Hepatocyte (in vitro differentiated cells): ENCODE results near the gene SRBD1. TPM values are rescaled to one million over a fixed set of nuclear protein-coding genes. Genes with fewer than 3 reads are reported as not detected.

ENCODE experiments used
- DNase-seq: peaks from one replicate; pipeline ENCODE4 v3.0.0-alpha.2; 2016; ENCODE audit warnings: low spot score
- H2AFZ ChIP-seq: fragments of 200-600 bp; sonication (generic); 2 replicates; pipeline ENCODE4 v1.6.0; 2016; ENCODE audit warnings: antibody characterized with exemption, mild to moderate bottlenecking
- H3K27ac ChIP-seq: fragments of 200-600 bp; sonication (generic); 2 replicates; pipeline ENCODE4 v1.5.1; 2016; ENCODE audit warnings: mild to moderate bottlenecking
- H3K27me3 ChIP-seq: fragments of 200-600 bp; sonication (generic); 2 replicates; pipeline ENCODE4 v1.6.1; 2016
- H3K36me3 ChIP-seq: fragments of 200-600 bp; sonication (generic); replicated peaks from 2 replicates; pipeline ENCODE4 v1.5.1; 2016; ENCODE audit warnings: low read depth; ENCODE audit not compliant: insufficient read depth
- H3K4me1 ChIP-seq: fragments of 200-600 bp; sonication (generic); 2 replicates; pipeline ENCODE4 v1.5.1; 2016; ENCODE audit warnings: mild to moderate bottlenecking, moderate library complexity; ENCODE audit not compliant: insufficient read depth
- H3K4me2 ChIP-seq: fragments of 200-600 bp; sonication (generic); 2 replicates; pipeline ENCODE4 v1.6.0; 2016
- H3K4me3 ChIP-seq: fragments of 200-600 bp; sonication (generic); 2 replicates; pipeline ENCODE4 v1.5.1; 2016; ENCODE audit warnings: mild to moderate bottlenecking
- H3K79me2 ChIP-seq: fragments of 200-600 bp; sonication (generic); 2 replicates; pipeline ENCODE4 v1.6.0; 2017; ENCODE audit warnings: mild to moderate bottlenecking
- H3K9me2 ChIP-seq: fragments of 200-600 bp; sonication (generic); replicated peaks from 2 replicates; pipeline ENCODE4 v1.6.0; 2017; ENCODE audit warnings: mild to moderate bottlenecking; ENCODE audit not compliant: insufficient read depth
- H3K9me3 ChIP-seq: fragments of 200-600 bp; sonication (generic); 2 replicates; pipeline ENCODE4 v1.5.1; 2016; ENCODE audit warnings: low read depth, mild to moderate bottlenecking
- H4K20me1 ChIP-seq: fragments of 200-600 bp; sonication (generic); 2 replicates; pipeline ENCODE4 v1.6.0; 2016; ENCODE audit warnings: mild to moderate bottlenecking; ENCODE audit not compliant: insufficient read depth, poor library complexity, severe bottlenecking
- CTCF ChIP-seq: fragments of 200-600 bp; sonication (generic); IDR thresholded peaks from 2 replicates; pipeline ENCODE4 v1.5.1; 2016; ENCODE audit warnings: antibody characterized with exemption, mild to moderate bottlenecking; ENCODE audit not compliant: poor library complexity
- EZH2 ChIP-seq: fragments of 200-600 bp; sonication (generic); IDR thresholded peaks from 2 replicates; pipeline ENCODE4 v1.6.1; 2016; ENCODE audit warnings: antibody characterized with exemption, mild to moderate bottlenecking, borderline replicate concordance
- EZH2phosphoT487 ChIP-seq: fragments of 200-600 bp; sonication (generic); IDR thresholded peaks from one replicate; pipeline ENCODE4 v1.6.1; 2018; ENCODE audit warnings: antibody characterized with exemption, mild to moderate bottlenecking, low read depth, moderate library complexity; ENCODE audit not compliant: unreplicated experiment, severe bottlenecking
- WGBS: methylation state at CpG from one replicate; pipeline ENCODE4 v1.1.6; 2016; ENCODE audit warnings: low lambda C conversion rate; ENCODE audit errors: missing lambda C conversion rate; 5-methylcytosine and 5-hydroxymethylcytosine counted together
- polyA plus RNA-seq: library from polyadenylated mRNA; unstranded; fragments of >200 nt; fragmentation: Nextera tagmentation; extraction: Ambion mirVana; gene quantifications from 2 replicates; pipeline ENCODE4 v1.2.1, GENCODE V29; 2016
- total RNA-seq: library from RNA; depleted of rRNA; stranded (reverse); fragments of >200 nt; gene quantifications from 2 replicates; pipeline ENCODE4 v1.2.3, GENCODE V29; 2014

Gene SRBD1
- total and polyA plus RNA-seq, 2 experiments from 2014 or later: 6.7 to 16.6 TPM

GRCh38 chr2:45643095-45643494 lies 32.0 kb upstream of the SRBD1 start:
- H3K4me2 ChIP-seq: peak overlapping the region; percentile 99
- H3K4me3 ChIP-seq: peak overlapping the region; percentile 89
- peak overlapping the region; percentile 91 for H2AFZ ChIP-seq

GRCh38 chr2:45640576-45640975 lies 29.5 kb upstream of the SRBD1 start:
- Histone ChIP-seq H3K27me3 (peaks cover 19% of the 10 kb centered on the region), H3K27ac (no peak overlapping the region), H3K4me3 (no peak overlapping the region), H3K9me2 (no peaks in the 10 kb centered on the region), H3K36me3 (no peaks in the 10 kb centered on the region), H3K9me3 (no peaks in the 10 kb centered on the region), H2AFZ (no peak overlapping the region), H4K20me1 (no peaks in the 10 kb centered on the region), H3K4me1 (peaks cover 4% of the 10 kb centered on the region), H3K79me2 (no peaks in the 10 kb centered on the region), H3K4me2 (no peak overlapping the region)
- DNase-seq: no peak
- TF ChIP-seq EZH2phosphoT487 (no peak), CTCF (no peak), EZH2 (no peak)
- 86% methylated on average over 2 of the region's 2 CpGs for WGBS

More at GRCh38 chr2:45643095-45643494, 32.0 kb upstream of the SRBD1 start:
- H3K27me3 ChIP-seq: peaks cover 19% of the 10 kb centered on the region
- no peak overlapping the region for H3K27ac ChIP-seq
- H3K9me2 ChIP-seq: no peaks in the 10 kb centered on the region
- H3K4me1 ChIP-seq: peaks cover 4% of the 10 kb centered on the region
- no peaks in the 10 kb centered on the region for H3K36me3 ChIP-seq
- TF ChIP-seq EZH2phosphoT487 (no peak), EZH2 (no peak), CTCF (no peak)
- no peaks in the 10 kb centered on the region for H4K20me1 ChIP-seq
- WGBS: 34% methylated on average over 10 of the region's 11 CpGs
- H3K9me3 ChIP-seq: no peaks in the 10 kb centered on the region
- no peak for DNase-seq
- H3K79me2 ChIP-seq: no peaks in the 10 kb centered on the region

GRCh38 chr2:45637440-45637839 lies 26.4 kb upstream of the SRBD1 start:
- Histone ChIP-seq H2AFZ (no peak overlapping the region), H3K36me3 (no peaks in the 10 kb centered on the region), H3K79me2 (no peaks in the 10 kb centered on the region), H4K20me1 (no peaks in the 10 kb centered on the region), H3K4me3 (no peak overlapping the region), H3K9me2 (no peaks in the 10 kb centered on the region), H3K27me3 (peaks cover 13% of the 10 kb centered on the region), H3K4me2 (no peak overlapping the region), H3K4me1 (no peaks in the 10 kb centered on the region), H3K27ac (no peak overlapping the region), H3K9me3 (no peaks in the 10 kb centered on the region)
- no peak for TF ChIP-seq CTCF
- no peak for TF ChIP-seq EZH2
- TF ChIP-seq EZH2phosphoT487: no peak
- 89% methylated on average over 5 of the region's 5 CpGs for WGBS
- DNase-seq: no peak

- H3K4me2 ChIP-seq: no peak overlapping the region
- no peaks in the 10 kb centered on the region for H3K36me3 ChIP-seq
- no peaks in the 10 kb centered on the region for H4K20me1 ChIP-seq
- 82% methylated on average over 5 of the region's 5 CpGs for WGBS
- H3K79me2 ChIP-seq: no peaks in the 10 kb centered on the region
- TF ChIP-seq CTCF: no peak
- no peak for TF ChIP-seq EZH2
- no peak for TF ChIP-seq EZH2phosphoT487
- no peak overlapping the region for H3K4me3 ChIP-seq
- no peaks in the 10 kb centered on the region for H3K9me2 ChIP-seq
- no peaks in the 10 kb centered on the region for H3K9me3 ChIP-seq
- no peak overlapping the region for H2AFZ ChIP-seq
- H3K4me1 ChIP-seq: no peaks in the 10 kb centered on the region
- H3K27ac ChIP-seq: no peak overlapping the region
- peaks cover 9% of the 10 kb centered on the region for H3K27me3 ChIP-seq
- DNase-seq: no peak
Observed at GRCh38 chr2:45636008-45636407, 24.9 kb upstream of the SRBD1 start.
